Adrenal gland (tissue), 5 donors: ENCODE data around the gene FYN.

ENCODE experiments used
- POLR2A ChIP-seq, 2 donors: fragments of 450-650 bp; IDR thresholded peaks; one replicate each; pipeline ENCODE4 v1.6.1; 2017; ENCODE audit warnings: antibody characterized with exemption in 2 of 2, mild to moderate bottlenecking in 2 of 2, moderate library complexity in 1 of 2
- TF ChIP-seq, protein P1 (sequence below), 6 experiments: fragments of 450-650 bp in 4 of 6; fragments of 200-600 bp in 2 of 6; sonication (generic) in 1 of 6; IDR thresholded peaks; 1 replicate in 5 of 6; 2 replicates in 1 of 6; pipeline versions ENCODE4 v1.5.1 to v1.8.0; 2016 to 2021; ENCODE audit warnings: antibody characterized with exemption in 6 of 6, mild to moderate bottlenecking in 2 of 6, moderate library complexity in 1 of 6
- donor health status: DM: no; HTN: no; CAD: no.

DNA sequence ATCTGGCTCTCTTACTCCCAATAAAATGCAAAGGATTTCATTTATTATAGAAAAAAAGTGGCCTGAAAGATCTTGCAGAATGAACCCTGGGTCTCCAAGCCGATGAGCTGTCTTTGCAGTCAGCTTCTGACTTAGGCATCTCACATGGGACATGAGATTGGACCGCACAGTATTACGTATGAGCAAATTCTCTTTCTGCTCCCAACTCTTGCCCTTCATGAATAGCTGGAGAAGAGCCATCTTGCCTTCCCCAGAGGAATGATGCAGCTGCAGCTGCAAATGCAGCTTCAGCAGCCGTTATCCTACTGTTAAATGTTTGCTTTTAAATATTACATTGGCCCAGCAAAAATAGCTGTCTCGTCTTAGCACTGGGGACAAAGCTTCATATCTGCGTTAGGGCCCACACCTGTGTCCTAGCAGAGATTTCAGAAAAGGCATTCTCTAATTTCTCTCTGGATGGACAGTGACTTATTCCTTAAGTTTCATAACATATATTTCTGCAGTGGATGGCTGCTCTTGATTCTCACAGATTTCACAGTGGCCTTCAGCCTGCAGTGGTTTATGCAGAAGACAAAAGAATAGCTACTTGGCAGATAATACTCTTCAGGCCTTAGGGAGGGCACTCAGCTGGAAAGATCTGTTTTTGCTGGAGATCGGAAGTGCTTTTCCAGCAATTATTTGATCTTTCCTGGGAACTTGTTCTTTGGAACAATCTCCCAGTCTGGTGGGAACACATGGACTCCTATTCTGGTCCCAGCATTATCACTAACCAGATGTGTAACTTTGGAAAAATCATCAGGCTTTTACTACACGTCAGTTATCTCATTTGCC is 129.2 kb downstream of the FYN start:
- TF ChIP-seq, protein P1, sequence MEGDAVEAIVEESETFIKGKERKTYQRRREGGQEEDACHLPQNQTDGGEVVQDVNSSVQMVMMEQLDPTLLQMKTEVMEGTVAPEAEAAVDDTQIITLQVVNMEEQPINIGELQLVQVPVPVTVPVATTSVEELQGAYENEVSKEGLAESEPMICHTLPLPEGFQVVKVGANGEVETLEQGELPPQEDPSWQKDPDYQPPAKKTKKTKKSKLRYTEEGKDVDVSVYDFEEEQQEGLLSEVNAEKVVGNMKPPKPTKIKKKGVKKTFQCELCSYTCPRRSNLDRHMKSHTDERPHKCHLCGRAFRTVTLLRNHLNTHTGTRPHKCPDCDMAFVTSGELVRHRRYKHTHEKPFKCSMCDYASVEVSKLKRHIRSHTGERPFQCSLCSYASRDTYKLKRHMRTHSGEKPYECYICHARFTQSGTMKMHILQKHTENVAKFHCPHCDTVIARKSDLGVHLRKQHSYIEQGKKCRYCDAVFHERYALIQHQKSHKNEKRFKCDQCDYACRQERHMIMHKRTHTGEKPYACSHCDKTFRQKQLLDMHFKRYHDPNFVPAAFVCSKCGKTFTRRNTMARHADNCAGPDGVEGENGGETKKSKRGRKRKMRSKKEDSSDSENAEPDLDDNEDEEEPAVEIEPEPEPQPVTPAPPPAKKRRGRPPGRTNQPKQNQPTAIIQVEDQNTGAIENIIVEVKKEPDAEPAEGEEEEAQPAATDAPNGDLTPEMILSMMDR (IDR thresholded peaks at IDR 0.05) = no peak
- TF ChIP-seq POLR2A (IDR thresholded peaks at IDR 0.05) = no peak
